CD4-positive, CD25-positive, alpha-beta regulatory T cell (primary cell): ENCODE results near the gene SLC25A13. TPM values are rescaled to one million over a fixed set of nuclear protein-coding genes. Genes with fewer than 3 reads are reported as not detected.

ENCODE experiments used
- ATAC-seq, 2 donors: fragments of 150-1000 bp; cut with Tn5 transposase; one replicate each; pipeline ENCODE4 v1.10.0; 2021; ENCODE audit warnings: low read depth in 2 of 2, moderate number of reproducible peaks in 2 of 2, moderate library complexity in 1 of 2
- DNase-seq, 3 donors: peaks; one replicate each; pipeline versions ENCODE4 v3.0.0 to v3.0.0-alpha.2; 2012 to 2022; ENCODE audit warnings: mixed read lengths in 1 of 3
- H3K27ac ChIP-seq: one replicate; pipeline ENCODE4 v1.7.0; 2013; ENCODE audit warnings: mild to moderate bottlenecking, low read length; ENCODE audit not compliant: insufficient read depth, poor library complexity, severe bottlenecking
- H3K27me3 ChIP-seq: one replicate; pipeline ENCODE4 v1.7.0; 2013; ENCODE audit warnings: low read length; ENCODE audit not compliant: control insufficient read depth, insufficient read depth
- H3K36me3 ChIP-seq: one replicate; pipeline ENCODE4 v1.7.0; 2013; ENCODE audit warnings: mild to moderate bottlenecking, low read length, moderate library complexity; ENCODE audit not compliant: control insufficient read depth, insufficient read depth
- H3K4me1 ChIP-seq: 2 replicates; pipeline ENCODE4 v1.7.0; 2013; ENCODE audit warnings: mild to moderate bottlenecking, low read length; ENCODE audit not compliant: insufficient read depth, control insufficient read depth, poor library complexity, severe bottlenecking
- H3K4me3 ChIP-seq: one replicate; pipeline ENCODE4 v1.7.0; 2013; ENCODE audit warnings: low read depth, mild to moderate bottlenecking, low read length, moderate library complexity
- H3K9me3 ChIP-seq, 2 experiments: 1 replicate in 1 of 2; 2 replicates in 1 of 2; pipeline ENCODE4 v1.7.0; 2013; ENCODE audit warnings: low read length in 2 of 2, mild to moderate bottlenecking in 1 of 2, moderate library complexity in 1 of 2; ENCODE audit not compliant: control insufficient read depth in 2 of 2
- H3K27ac Mint-ChIP-seq, 3 donors: one replicate each; pipeline ENCODE4 v1.8.0; 2020 to 2022; ENCODE audit warnings: mild to moderate bottlenecking in 3 of 3, mixed read lengths in 3 of 3, moderate library complexity in 2 of 3
- H3K27me3 Mint-ChIP-seq: one replicate; pipeline ENCODE4 v1.8.0; 2022; ENCODE audit warnings: mild to moderate bottlenecking, mixed read lengths
- H3K36me3 Mint-ChIP-seq: one replicate; pipeline ENCODE4 v1.8.0; 2020; ENCODE audit warnings: mixed read lengths
- H3K4me1 Mint-ChIP-seq, 4 donors: one replicate each; pipeline ENCODE4 v1.8.0; 2020 to 2022; ENCODE audit warnings: mixed read lengths in 4 of 4, mild to moderate bottlenecking in 1 of 4
- H3K4me3 Mint-ChIP-seq, 4 donors: one replicate each; pipeline ENCODE4 v1.8.0; 2020 to 2022; ENCODE audit warnings: mild to moderate bottlenecking in 4 of 4, mixed read lengths in 4 of 4, moderate library complexity in 3 of 4
- H3K9me3 Mint-ChIP-seq, 7 donors: one replicate each; pipeline ENCODE4 v1.8.0; 2020 to 2022; ENCODE audit warnings: mixed read lengths in 7 of 7, mild to moderate bottlenecking in 3 of 7, moderate library complexity in 2 of 7
- polyA plus RNA-seq, 4 donors: library from polyadenylated mRNA; unstranded; fragments of 300-500 nt; fragmentation: Illumina TruSeq; gene quantifications; one replicate each; pipeline ENCODE4 v1.2.3, GENCODE V29; 2021
- total RNA-seq: library from RNA; stranded (reverse); gene quantifications from one replicate; pipeline ENCODE4 v1.2.3, GENCODE V29; 2022

Gene SLC25A13
- total and polyA plus RNA-seq, 5 donors from 2014 or later: 7.6 to 14.5 (median 8.7) TPM

DNA sequence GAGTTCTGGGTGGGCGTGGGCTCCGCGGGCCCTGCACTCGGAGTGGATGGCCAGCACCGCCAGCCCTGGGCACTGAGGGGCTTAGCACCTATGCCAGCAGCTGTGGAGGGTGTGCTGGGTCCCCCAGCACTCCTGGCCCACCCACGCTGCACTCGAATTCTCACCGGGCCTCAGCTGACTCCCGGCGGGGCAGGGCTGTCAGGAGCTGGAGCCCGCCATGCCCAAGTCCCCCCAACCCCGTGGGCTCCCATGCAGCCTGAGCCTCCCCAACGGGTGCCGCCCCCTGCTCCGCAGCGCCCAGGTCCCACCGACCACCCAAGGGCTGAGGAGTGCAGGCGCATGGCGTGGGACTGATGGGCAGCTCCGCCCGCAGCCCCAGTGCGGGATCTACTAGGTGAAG, 93.1 kb downstream of the SLC25A13 start:
- no peak overlapping the region for H3K4me3 ChIP-seq
- ATAC-seq: no peak

DNA sequence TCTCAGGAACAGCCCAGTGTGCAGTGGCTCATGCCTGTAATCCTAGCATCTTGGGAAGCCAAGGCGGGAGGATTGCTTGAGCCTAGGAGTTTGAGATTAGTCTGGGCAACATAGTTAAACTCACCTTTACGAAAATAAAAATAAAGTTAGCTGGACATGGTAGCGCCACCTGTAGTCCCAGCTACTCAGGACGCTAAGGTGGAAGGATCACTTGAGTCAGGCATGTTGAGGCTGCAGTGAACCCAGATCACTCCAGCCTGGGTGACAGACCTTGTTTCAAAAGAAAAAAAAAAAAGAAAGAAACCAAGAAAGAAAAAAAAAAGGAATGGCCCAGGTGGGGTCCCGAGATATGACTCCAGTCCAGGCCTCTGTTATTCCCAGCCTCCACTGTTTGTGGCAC, 96.6 kb downstream of the SLC25A13 start:
- Mint-ChIP-seq H3K4me1 (peaks cover 0 to 7% (median 2%) of the 10 kb centered on the region in 4 donors), H3K27me3 (no peaks in the 10 kb centered on the region), H3K27ac (no peak overlapping the region), H3K4me3 (no peak overlapping the region), H3K9me3 (no peaks in the 10 kb centered on the region), H3K36me3 (peaks cover 12% of the 10 kb centered on the region)
- no peaks in the 10 kb centered on the region for H3K9me3 ChIP-seq
- ATAC-seq (no peak), DNase-seq (no peak)
- peaks cover 3% of the 10 kb centered on the region for H3K36me3 ChIP-seq
- no peak overlapping the region for H3K27ac ChIP-seq
- H3K27me3 ChIP-seq: no peaks in the 10 kb centered on the region
- no peaks in the 10 kb centered on the region for H3K4me1 ChIP-seq
- H3K4me3 ChIP-seq: no peak overlapping the region

More for the DNA sequence above, 93.1 kb downstream of the SLC25A13 start:
- Mint-ChIP-seq H3K4me3 (no peak overlapping the region), H3K27ac (no peak overlapping the region), H3K27me3 (no peaks in the 10 kb centered on the region), H3K4me1 (peaks cover 0 to 7% (median 3%) of the 10 kb centered on the region in 4 donors), H3K9me3 (peaks cover 0 to 1% (median 0%) of the 10 kb centered on the region in 7 donors), H3K36me3 (peaks cover 26% of the 10 kb centered on the region)
- H3K4me1 ChIP-seq: no peaks in the 10 kb centered on the region
- H3K27me3 ChIP-seq: no peaks in the 10 kb centered on the region
- no peaks in the 10 kb centered on the region for H3K9me3 ChIP-seq
- H3K36me3 ChIP-seq: peaks cover 3% of the 10 kb centered on the region
- H3K27ac ChIP-seq: no peak overlapping the region
- DNase-seq: no peak

DNA sequence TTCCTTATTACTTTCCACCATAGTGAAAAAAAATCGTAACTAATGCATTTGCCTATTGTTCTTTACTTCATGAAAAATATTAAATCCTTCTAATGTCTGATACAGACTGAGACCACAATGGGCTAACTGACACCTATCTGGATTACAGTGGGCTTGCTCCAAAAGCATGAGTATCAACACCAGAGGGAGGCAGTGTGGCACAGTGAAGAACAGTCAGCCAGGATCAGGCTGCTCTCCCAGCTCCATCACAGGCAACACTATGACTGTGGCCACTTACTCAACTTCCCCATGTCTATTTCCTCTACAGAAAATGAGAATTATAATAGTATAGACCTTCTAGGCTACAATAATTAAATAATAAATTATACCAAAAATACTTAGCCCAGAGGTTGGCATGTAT, 97.2 kb downstream of the SLC25A13 start:
- no peak overlapping the region for H3K4me3 ChIP-seq
- no peaks in the 10 kb centered on the region for H3K9me3 Mint-ChIP-seq
- no peak for ATAC-seq

DNA sequence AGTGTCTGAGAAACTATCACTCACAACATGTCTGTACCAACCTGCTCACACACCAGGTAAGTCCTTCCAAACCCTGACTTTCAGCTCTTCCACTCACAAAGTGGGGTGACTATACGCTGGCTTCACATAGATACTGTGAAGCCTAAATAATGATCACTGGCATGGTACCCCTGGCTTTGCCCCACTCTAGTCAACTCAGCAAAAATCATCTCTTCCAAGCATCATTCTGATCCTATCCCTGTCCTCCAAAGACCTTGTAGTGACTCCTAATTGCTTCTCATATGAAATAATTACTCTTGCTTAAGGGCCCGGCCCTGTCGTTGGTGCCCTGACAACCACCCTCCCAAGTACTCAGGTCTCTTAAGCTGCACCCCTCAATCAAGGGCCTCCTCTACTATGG, 97.8 kb downstream of the SLC25A13 start:
- Mint-ChIP-seq H3K36me3 (peaks cover 3% of the 10 kb centered on the region), H3K4me1 (peaks cover 0 to 7% (median 5%) of the 10 kb centered on the region in 4 donors), H3K27ac (peak overlapping the region in 1 of 3 donors; percentile 14), H3K9me3 (no peaks in the 10 kb centered on the region), H3K4me3 (no peak overlapping the region), H3K27me3 (no peaks in the 10 kb centered on the region)
- no peaks in the 10 kb centered on the region for H3K27me3 ChIP-seq
- no peak for ATAC-seq
- H3K4me3 ChIP-seq: no peak overlapping the region
- H3K9me3 ChIP-seq: no peaks in the 10 kb centered on the region
- H3K36me3 ChIP-seq: no peaks in the 10 kb centered on the region
- H3K4me1 ChIP-seq: no peaks in the 10 kb centered on the region
- no peak for DNase-seq
- no peak overlapping the region for H3K27ac ChIP-seq

More for the DNA sequence above, 97.2 kb downstream of the SLC25A13 start:
- Mint-ChIP-seq H3K27ac (no peak overlapping the region), H3K4me1 (peaks cover 0 to 7% (median 2%) of the 10 kb centered on the region in 4 donors), H3K4me3 (no peak overlapping the region), H3K36me3 (peaks cover 7% of the 10 kb centered on the region), H3K27me3 (no peaks in the 10 kb centered on the region)
- Histone ChIP-seq H3K4me1 (no peaks in the 10 kb centered on the region), H3K36me3 (peaks cover 3% of the 10 kb centered on the region), H3K9me3 (no peaks in the 10 kb centered on the region), H3K27me3 (no peaks in the 10 kb centered on the region), H3K27ac (no peak overlapping the region)
- peak in 1 of 3 donors; percentile 6 for DNase-seq

DNA sequence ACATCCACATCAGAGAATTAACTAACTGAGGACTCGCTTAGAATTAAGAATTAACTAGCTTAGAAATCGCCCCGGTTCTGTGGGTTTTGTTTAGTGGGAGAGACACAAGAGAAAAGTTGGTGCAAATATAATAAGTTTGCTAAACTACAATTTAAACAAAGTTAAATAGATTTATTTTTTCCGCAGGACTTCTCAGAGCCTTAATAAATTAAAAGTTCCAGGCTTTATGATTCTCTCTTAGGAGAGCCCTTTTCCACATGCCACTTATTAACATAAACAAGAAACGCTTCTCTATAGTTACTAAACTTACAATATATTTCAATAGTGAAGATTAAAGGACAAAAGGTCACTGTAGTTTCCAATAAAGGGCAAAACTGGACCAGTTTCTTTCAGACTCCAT, 100.0 kb downstream of the SLC25A13 start:
- Mint-ChIP-seq H3K9me3 (no peaks in the 10 kb centered on the region), H3K36me3 (peaks cover 3% of the 10 kb centered on the region), H3K27ac (no peak overlapping the region), H3K4me3 (no peak overlapping the region), H3K4me1 (peaks cover 0 to 7% (median 5%) of the 10 kb centered on the region in 4 donors), H3K27me3 (no peaks in the 10 kb centered on the region)
- Histone ChIP-seq H3K27me3 (no peaks in the 10 kb centered on the region), H3K4me1 (no peaks in the 10 kb centered on the region), H3K27ac (no peak overlapping the region), H3K9me3 (no peaks in the 10 kb centered on the region), H3K4me3 (no peak overlapping the region), H3K36me3 (no peaks in the 10 kb centered on the region)
- DNase-seq (no peak), ATAC-seq (no peak)

DNA sequence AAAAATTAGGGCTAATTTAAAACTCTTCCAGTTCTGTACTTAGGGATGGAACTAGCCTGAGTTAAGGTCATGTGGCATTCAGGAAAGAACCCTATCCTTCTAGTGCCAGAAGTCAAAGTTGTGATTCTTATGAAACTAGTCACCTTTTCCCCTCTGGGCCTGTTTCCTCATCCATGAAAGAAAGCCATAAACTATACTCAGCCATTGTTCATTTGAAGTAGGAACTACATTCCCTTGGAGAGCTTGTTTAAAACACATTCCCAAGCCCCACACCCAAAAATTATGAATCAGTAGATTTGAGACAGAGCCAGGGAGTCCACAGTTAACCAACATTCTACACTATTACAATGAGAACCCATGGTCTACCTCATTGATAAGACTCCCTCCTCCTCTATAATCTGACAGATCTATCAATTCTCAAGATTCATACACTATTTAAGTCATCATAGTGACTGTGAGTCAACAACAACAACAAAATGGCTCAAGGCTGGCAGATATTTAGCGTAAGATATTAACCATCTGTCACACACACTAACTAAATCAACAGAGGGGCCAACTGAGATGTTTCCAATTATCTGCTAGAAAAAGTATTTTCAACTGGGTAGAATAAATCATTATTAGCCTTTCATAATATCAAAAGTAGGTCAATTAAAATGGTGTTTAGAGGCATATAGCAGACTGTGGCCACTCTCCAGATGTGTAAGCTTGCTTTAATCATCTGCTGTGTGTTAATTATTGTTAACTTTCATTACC, 102.3 kb downstream of the SLC25A13 start:
- Histone ChIP-seq H3K9me3 (no peaks in the 10 kb centered on the region), H3K27me3 (no peaks in the 10 kb centered on the region), H3K4me3 (no peak overlapping the region), H3K36me3 (no peaks in the 10 kb centered on the region), H3K27ac (no peak overlapping the region), H3K4me1 (no peaks in the 10 kb centered on the region)
- no peak for ATAC-seq
- Mint-ChIP-seq H3K9me3 (peaks cover 0 to 4% (median 0%) of the 10 kb centered on the region in 7 donors), H3K27me3 (no peaks in the 10 kb centered on the region), H3K4me3 (no peak overlapping the region), H3K27ac (no peak overlapping the region), H3K36me3 (peaks cover 8% of the 10 kb centered on the region), H3K4me1 (peaks cover 0 to 6% (median 0%) of the 10 kb centered on the region in 4 donors)
- no peak for DNase-seq

DNA sequence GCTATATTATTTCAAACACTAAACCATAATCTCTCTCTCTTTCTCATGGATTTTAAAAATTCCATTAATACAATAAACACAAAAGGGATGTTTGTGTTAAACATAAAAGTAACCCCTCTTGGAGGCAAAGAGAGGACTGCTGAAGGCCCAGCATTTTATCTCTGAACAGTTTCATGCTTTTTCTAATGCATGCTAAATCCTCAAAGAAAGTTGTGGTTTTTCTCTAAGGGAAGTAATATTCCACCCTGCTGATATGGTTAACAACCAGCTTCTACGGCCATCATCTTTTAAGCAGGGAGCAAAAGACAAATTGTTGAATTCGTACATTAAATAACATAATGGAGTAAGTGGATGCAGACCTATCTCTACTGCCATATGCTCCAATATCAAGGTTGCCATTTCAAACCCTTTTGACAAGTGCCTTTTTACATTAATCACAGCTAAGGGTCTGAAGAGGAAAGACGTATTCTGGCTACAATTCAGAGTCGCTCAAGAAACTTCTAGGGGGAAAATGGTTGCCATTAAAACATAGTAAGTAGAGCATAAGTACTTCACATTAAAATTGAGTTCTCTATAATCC, 103.1 kb downstream of the SLC25A13 start:
- H3K27me3 ChIP-seq: no peaks in the 10 kb centered on the region
- no peaks in the 10 kb centered on the region for H3K4me1 ChIP-seq
- H3K27ac ChIP-seq: no peak overlapping the region
- Mint-ChIP-seq H3K27me3 (no peaks in the 10 kb centered on the region), H3K4me1 (peaks cover 0 to 6% (median 0%) of the 10 kb centered on the region in 4 donors), H3K27ac (no peak overlapping the region), H3K9me3 (peaks cover 0 to 4% (median 0%) of the 10 kb centered on the region in 7 donors), H3K4me3 (no peak overlapping the region), H3K36me3 (peaks cover 5% of the 10 kb centered on the region)
- no peaks in the 10 kb centered on the region for H3K36me3 ChIP-seq
- no peaks in the 10 kb centered on the region for H3K9me3 ChIP-seq
- no peak overlapping the region for H3K4me3 ChIP-seq
- no peak for ATAC-seq
- DNase-seq: no peak
